HEK293 (cell line): ENCODE results near the gene NEK1.

Source experiments
- CTCF ChIA-PET: fragments of 350-600 bp; formaldehyde crosslinking; extraction: SDS; loops from one replicate; lab custom pipeline; 2021; ENCODE audit warnings: antibody characterized with exemption; lab: Yijun Ruan, JAX
- POLR2A ChIA-PET: fragments of 300-600 bp; formaldehyde crosslinking; extraction: SDS; loops from one replicate; lab custom pipeline; 2020; ENCODE audit warnings: antibody characterized with exemption, inconsistent platforms; lab: Yijun Ruan, JAX
- H3K27ac ChIP-seq: fragments of 200-500 bp; sonication (Bioruptor generic); 2 replicates; pipeline ENCODE4 v1.5.1; 2014; ENCODE audit warnings: low read depth, low read length, control low read depth, inconsistent platforms; ENCODE audit errors: extremely low read depth
- H3K36me3 ChIP-seq, 2 experiments: fragments of 200-500 bp in 1 of 2; sonication (Bioruptor generic) in 1 of 2; 1 replicate in 1 of 2; 2 replicates in 1 of 2; pipeline ENCODE4 v1.5.1; 2014 to 2017; ENCODE audit warnings: inconsistent platforms in 2 of 2, low read length in 2 of 2; ENCODE audit not compliant: control insufficient read depth in 2 of 2, insufficient read depth in 1 of 2
- H3K4me1 ChIP-seq: fragments of 200-500 bp; sonication (Bioruptor generic); 2 replicates; pipeline ENCODE4 v1.5.1; 2014; ENCODE audit warnings: mild to moderate bottlenecking, low read length, inconsistent platforms; ENCODE audit not compliant: control insufficient read depth, insufficient read depth
- H3K4me3 ChIP-seq: 2 replicates; pipeline ENCODE4 v1.5.1; 2011; ENCODE audit warnings: low read depth, mild to moderate bottlenecking, control low read depth, low read length, moderate library complexity
- H3K9me3 ChIP-seq: fragments of 200-500 bp; sonication (Bioruptor generic); 2 replicates; pipeline ENCODE4 v1.5.1; 2014; ENCODE audit warnings: low read depth, low read length, inconsistent platforms; ENCODE audit not compliant: control insufficient read depth, insufficient read depth
- BCL11B ChIP-seq: fragments of 450-650 bp; formaldehyde crosslinking; IDR thresholded peaks from 2 replicates; pipeline ENCODE4 v1.5.1; 2016; ENCODE audit warnings: low read depth, missing biosample characterization, missing genetic modification characterization
- FEZF1 ChIP-seq: fragments of 450-650 bp; formaldehyde crosslinking; IDR thresholded peaks from 2 replicates; pipeline ENCODE4 v1.5.1; 2016; ENCODE audit warnings: missing biosample characterization, missing genetic modification characterization
- HOXA7 ChIP-seq: sonication (generic); formaldehyde crosslinking; IDR thresholded peaks from 2 replicates; pipeline ENCODE4 v1.8.1; 2022; ENCODE audit warnings: missing genetic modification reagents, borderline replicate concordance
- MYNN ChIP-seq: fragments of 450-650 bp; formaldehyde crosslinking; IDR thresholded peaks from 2 replicates; pipeline ENCODE4 v1.5.1; 2016; ENCODE audit warnings: missing biosample characterization, missing genetic modification characterization, borderline replicate concordance
- SCRT1 ChIP-seq: fragments of 450-650 bp; formaldehyde crosslinking; IDR thresholded peaks from 2 replicates; pipeline ENCODE4 v1.5.1; 2016; ENCODE audit warnings: missing biosample characterization, missing genetic modification characterization, borderline replicate concordance
- ZFHX2 ChIP-seq: fragments of 450-650 bp; formaldehyde crosslinking; conservative IDR thresholded peaks from 2 replicates; pipeline ENCODE4 v1.5.1; 2016; ENCODE audit warnings: missing biosample characterization, missing genetic modification characterization
- ZFP3 ChIP-seq: fragments of 450-650 bp; formaldehyde crosslinking; IDR thresholded peaks from 2 replicates; pipeline ENCODE4 v1.5.1; 2016; ENCODE audit warnings: low read depth, missing biosample characterization, missing genetic modification characterization
- ZIC2 ChIP-seq: fragments of 450-650 bp; formaldehyde crosslinking; IDR thresholded peaks from 2 replicates; pipeline ENCODE4 v1.5.1; 2016; ENCODE audit warnings: missing biosample characterization, missing genetic modification characterization
- ZNF112 ChIP-seq: fragments of 450-650 bp; formaldehyde crosslinking; IDR thresholded peaks from 2 replicates; pipeline ENCODE4 v1.5.0; 2017; ENCODE audit warnings: missing biosample characterization, missing genetic modification characterization
- ZNF24 ChIP-seq: fragments of 450-650 bp; formaldehyde crosslinking; IDR thresholded peaks from 2 replicates; pipeline ENCODE4 v1.5.1; 2016; ENCODE audit warnings: missing biosample characterization, missing genetic modification characterization
- ZNF274 ChIP-seq, 2 experiments: fragments of 200-500 bp in 1 of 2; fragments of 450-650 bp in 1 of 2; sonication (Bioruptor generic) in 1 of 2; formaldehyde crosslinking in 1 of 2; IDR thresholded peaks; 2 replicates each; pipeline versions ENCODE4 v1.5.1 to v1.6.1; 2014 to 2016; ENCODE audit warnings: borderline replicate concordance in 1 of 2, inconsistent platforms in 1 of 2, low read length in 1 of 2, missing biosample characterization in 1 of 2, missing genetic modification characterization in 1 of 2
- ZNF366 ChIP-seq: fragments of 450-650 bp; formaldehyde crosslinking; conservative IDR thresholded peaks from 2 replicates; pipeline ENCODE4 v1.5.1; 2016; ENCODE audit warnings: missing biosample characterization, missing genetic modification characterization
- ZNF560 ChIP-seq: fragments of 450-650 bp; formaldehyde crosslinking; IDR thresholded peaks from 2 replicates; pipeline ENCODE4 v1.5.1; 2017; ENCODE audit warnings: missing biosample characterization, missing genetic modification characterization, borderline replicate concordance
- ZNF585B ChIP-seq: fragments of 450-650 bp; formaldehyde crosslinking; IDR thresholded peaks from 2 replicates; pipeline ENCODE4 v1.5.1; 2016; ENCODE audit warnings: missing biosample characterization, missing genetic modification characterization
- ZNF629 ChIP-seq: fragments of 450-650 bp; formaldehyde crosslinking; IDR thresholded peaks from 2 replicates; pipeline ENCODE4 v1.5.1; 2017; ENCODE audit warnings: missing biosample characterization, missing genetic modification characterization
- ZNF660 ChIP-seq: fragments of 450-650 bp; IDR thresholded peaks from 2 replicates; pipeline ENCODE4 v1.5.1; 2018; ENCODE audit warnings: missing biosample characterization, mild to moderate bottlenecking, missing genetic modification characterization
- ZNF701 ChIP-seq: fragments of 450-650 bp; formaldehyde crosslinking; IDR thresholded peaks from 2 replicates; pipeline ENCODE4 v1.5.1; 2016; ENCODE audit warnings: missing biosample characterization, missing genetic modification characterization
- ZNF76 ChIP-seq: fragments of 450-650 bp; formaldehyde crosslinking; IDR thresholded peaks from 2 replicates; pipeline ENCODE4; 2016; ENCODE audit warnings: low read depth, missing biosample characterization, missing genetic modification characterization, borderline replicate concordance
- ZNF768 ChIP-seq: fragments of 450-650 bp; formaldehyde crosslinking; IDR thresholded peaks from 2 replicates; pipeline ENCODE4 v1.5.1; 2018; ENCODE audit warnings: missing biosample characterization, mild to moderate bottlenecking, missing genetic modification characterization
- ZNF843 ChIP-seq: fragments of 450-650 bp; formaldehyde crosslinking; IDR thresholded peaks from 2 replicates; pipeline ENCODE4 v1.5.1; 2016; ENCODE audit warnings: missing biosample characterization, missing genetic modification characterization
- ZSCAN23 ChIP-seq: fragments of 450-650 bp; formaldehyde crosslinking; IDR thresholded peaks from 2 replicates; pipeline ENCODE4 v1.5.1; 2016; ENCODE audit warnings: missing biosample characterization, missing genetic modification characterization
- TF ChIP-seq, protein P1 (sequence below): fragments of 450-650 bp; formaldehyde crosslinking; IDR thresholded peaks from 2 replicates; pipeline ENCODE4; 2016; ENCODE audit warnings: missing biosample characterization, missing genetic modification characterization
- TF ChIP-seq, protein P2 (sequence below): fragments of 450-650 bp; formaldehyde crosslinking; IDR thresholded peaks from 2 replicates; pipeline ENCODE4 v1.5.1; 2017; ENCODE audit warnings: missing biosample characterization, missing genetic modification characterization
- TF ChIP-seq, protein P3 (sequence below): fragments of 450-650 bp; formaldehyde crosslinking; IDR thresholded peaks from 2 replicates; pipeline ENCODE4 v1.5.1; 2016; ENCODE audit warnings: missing biosample characterization, missing genetic modification characterization
- TF ChIP-seq, protein P4 (sequence below): fragments of 450-650 bp; IDR thresholded peaks from 2 replicates; pipeline ENCODE4 v1.5.1; 2018; ENCODE audit warnings: missing biosample characterization, missing genetic modification characterization

NEK1 gene

DNA sequence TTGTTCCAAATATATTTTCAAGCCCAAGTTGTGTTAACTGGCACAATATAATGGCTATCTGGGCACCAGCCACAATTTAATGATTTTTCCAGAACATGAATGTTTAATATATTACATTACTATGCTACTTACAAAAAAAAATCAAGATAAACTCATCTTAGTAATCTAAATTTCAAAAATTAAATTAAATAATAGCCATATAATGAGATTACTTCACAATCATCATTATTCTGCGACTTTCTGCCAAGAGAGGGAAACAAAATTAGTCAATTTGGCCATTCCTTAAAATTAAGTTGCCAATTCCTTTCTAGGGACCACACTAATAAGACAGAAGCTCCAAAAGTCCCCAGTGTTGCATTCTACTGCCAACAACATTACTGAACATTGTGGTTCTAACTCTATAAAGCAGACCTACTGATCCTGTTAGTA lies 7.5 kb downstream of the NEK1 start:
- peaks cover 0 to 11% of the 10 kb centered on the region in 2 experiments; a peak in 1 of 3 replicates for H3K36me3 ChIP-seq
- H3K9me3 ChIP-seq, result no peaks in the 10 kb centered on the region
- POLR2A ChIA-PET, result no interaction called here
- TF ChIP-seq ZNF585B (tag by site-specific recombination), result no peak
- TF ChIP-seq, protein P1, sequence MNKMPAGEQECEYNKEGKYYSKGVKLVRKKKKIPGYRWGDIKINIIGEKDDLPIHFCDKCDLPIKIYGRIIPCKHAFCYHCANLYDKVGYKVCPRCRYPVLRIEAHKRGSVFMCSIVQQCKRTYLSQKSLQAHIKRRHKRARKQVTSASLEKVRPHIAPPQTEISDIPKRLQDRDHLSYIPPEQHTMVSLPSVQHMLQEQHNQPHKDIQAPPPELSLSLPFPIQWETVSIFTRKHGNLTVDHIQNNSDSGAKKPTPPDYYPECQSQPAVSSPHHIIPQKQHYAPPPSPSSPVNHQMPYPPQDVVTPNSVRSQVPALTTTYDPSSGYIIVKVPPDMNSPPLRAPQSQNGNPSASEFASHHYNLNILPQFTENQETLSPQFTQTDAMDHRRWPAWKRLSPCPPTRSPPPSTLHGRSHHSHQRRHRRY (tag by site-specific recombination), result no peak
- no peak for TF ChIP-seq ZNF112 (tag by site-specific recombination)
- no peak for TF ChIP-seq ZNF274 (IDR thresholded peaks at IDR 0.05; ENCODE audit: low read length)
- TF ChIP-seq ZNF274 (tag by site-specific recombination; IDR thresholded peaks at IDR 0.05; ENCODE audit: borderline replicate concordance), result no peak
- TF ChIP-seq ZNF366, result no peak
- no peak for TF ChIP-seq ZNF629
- TF ChIP-seq, all 188 proteins: peak for 0
- Histone ChIP-seq H3K4me1 (no peaks in the 10 kb centered on the region), H3K4me3 (no peak overlapping the region), H3K27ac (no peak overlapping the region)
- CTCF ChIA-PET, result no interaction called here

DNA sequence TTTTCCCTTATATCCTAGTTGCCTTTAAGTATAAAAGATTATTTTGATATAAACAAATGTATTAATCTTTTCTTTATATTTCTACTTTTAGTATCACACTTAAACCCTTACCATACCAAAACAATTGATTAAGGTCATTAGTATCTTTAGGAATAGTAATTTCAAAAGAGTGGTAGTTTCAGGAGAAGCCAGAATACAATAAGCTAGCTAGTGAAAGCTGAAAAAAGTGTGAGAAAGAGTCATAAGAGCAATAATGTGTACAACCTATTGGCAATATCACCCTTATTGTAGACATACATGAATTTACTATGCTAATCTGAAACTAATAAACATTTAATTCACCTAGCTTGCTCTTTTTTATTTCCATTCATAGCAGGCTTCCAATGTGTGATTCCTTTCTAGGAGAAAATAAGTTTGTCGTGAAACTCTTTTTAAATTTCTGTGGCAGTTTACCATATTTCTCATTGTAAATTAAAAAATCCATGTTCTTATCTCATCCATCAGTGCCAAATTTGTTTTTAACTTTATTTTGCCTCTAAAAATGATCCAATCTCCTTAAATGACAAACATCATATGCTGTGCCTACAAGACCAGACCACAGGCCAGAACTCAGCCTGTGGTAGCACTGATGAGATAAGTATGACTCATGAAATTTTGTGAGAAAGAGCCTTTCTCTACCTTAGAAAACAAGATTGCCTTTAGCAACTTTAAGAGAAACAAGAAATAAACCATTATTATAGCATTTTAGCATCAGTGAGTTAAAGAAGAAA lies 8.1 kb downstream of the NEK1 start:
- H3K9me3 ChIP-seq, result no peaks in the 10 kb centered on the region
- 0 out of 2 replicates have a peak, but pooled peaks have one; percentile 19 for TF ChIP-seq ZNF660
- TF ChIP-seq ZFP3 (tag by site-specific recombination), result no peak
- TF ChIP-seq ZFHX2 (tag by site-specific recombination), result no peak
- no peak for TF ChIP-seq HOXA7
- TF ChIP-seq ZIC2 (tag by site-specific recombination), result no peak
- TF ChIP-seq, protein P2, sequence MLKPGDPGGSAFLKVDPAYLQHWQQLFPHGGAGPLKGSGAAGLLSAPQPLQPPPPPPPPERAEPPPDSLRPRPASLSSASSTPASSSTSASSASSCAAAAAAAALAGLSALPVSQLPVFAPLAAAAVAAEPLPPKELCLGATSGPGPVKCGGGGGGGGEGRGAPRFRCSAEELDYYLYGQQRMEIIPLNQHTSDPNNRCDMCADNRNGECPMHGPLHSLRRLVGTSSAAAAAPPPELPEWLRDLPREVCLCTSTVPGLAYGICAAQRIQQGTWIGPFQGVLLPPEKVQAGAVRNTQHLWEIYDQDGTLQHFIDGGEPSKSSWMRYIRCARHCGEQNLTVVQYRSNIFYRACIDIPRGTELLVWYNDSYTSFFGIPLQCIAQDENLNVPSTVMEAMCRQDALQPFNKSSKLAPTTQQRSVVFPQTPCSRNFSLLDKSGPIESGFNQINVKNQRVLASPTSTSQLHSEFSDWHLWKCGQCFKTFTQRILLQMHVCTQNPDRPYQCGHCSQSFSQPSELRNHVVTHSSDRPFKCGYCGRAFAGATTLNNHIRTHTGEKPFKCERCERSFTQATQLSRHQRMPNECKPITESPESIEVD (tag by site-specific recombination), result peak; percentile 50
- TF ChIP-seq, all 188 proteins: peak for 2
- ChIA-PET CTCF (interaction anchor here (0.7 kb wide), 1 partner anchor 613 kb away, joined by 3 read pairs; no protein-coding TSS in a partner anchor), POLR2A (no interaction called here)
- Histone ChIP-seq H3K4me3 (no peak overlapping the region), H3K27ac (no peak overlapping the region), H3K4me1 (no peaks in the 10 kb centered on the region), H3K36me3 (peaks cover 0 to 11% of the 10 kb centered on the region in 2 experiments; a peak in 1 of 3 replicates)

DNA sequence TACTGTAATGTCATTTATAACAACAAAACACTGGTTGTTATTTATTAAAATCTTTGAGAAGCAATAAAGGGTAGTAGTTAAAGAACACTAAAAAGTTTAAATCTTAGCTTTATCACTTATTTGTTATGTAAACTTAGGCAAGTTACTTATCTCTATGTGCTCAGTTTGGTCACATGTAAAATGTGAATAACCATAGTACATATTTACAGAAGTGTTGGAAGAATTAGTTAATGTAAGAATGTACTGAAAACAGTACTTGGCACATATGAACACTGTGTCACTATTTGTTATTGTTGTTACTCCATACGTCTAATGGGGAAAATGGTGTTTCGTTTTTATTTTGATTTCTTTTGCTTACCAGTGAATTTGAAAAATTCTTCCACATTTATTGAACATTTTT lies 9.1 kb downstream of the NEK1 start:
- ChIA-PET CTCF (interaction anchor here (0.7 kb wide), 1 partner anchor 612 kb away, joined by 3 read pairs; no protein-coding TSS in a partner anchor), POLR2A (no interaction called here)
- no peak overlapping the region for H3K27ac ChIP-seq
- H3K36me3 ChIP-seq, result peaks cover 0 to 11% of the 10 kb centered on the region in 2 experiments; a peak in 1 of 3 replicates
- H3K4me1 ChIP-seq, result no peaks in the 10 kb centered on the region
- no peaks in the 10 kb centered on the region for H3K9me3 ChIP-seq
- H3K4me3 ChIP-seq, result no peak overlapping the region
- TF ChIP-seq ZNF560 (tag by site-specific recombination) (no peak), ZSCAN23 (tag by site-specific recombination) (no peak), ZNF701 (tag by site-specific recombination) (no peak), SCRT1 (tag by site-specific recombination) (no peak), ZNF24 (tag by site-specific recombination) (no peak), ZNF76 (no peak), ZNF843 (tag by site-specific recombination) (no peak), MYNN (tag by site-specific recombination) (no peak), BCL11B (tag by site-specific recombination) (no peak), ZNF768 (tag by site-specific recombination) (no peak), FEZF1 (tag by site-specific recombination) (no peak)
- TF ChIP-seq, protein P3, sequence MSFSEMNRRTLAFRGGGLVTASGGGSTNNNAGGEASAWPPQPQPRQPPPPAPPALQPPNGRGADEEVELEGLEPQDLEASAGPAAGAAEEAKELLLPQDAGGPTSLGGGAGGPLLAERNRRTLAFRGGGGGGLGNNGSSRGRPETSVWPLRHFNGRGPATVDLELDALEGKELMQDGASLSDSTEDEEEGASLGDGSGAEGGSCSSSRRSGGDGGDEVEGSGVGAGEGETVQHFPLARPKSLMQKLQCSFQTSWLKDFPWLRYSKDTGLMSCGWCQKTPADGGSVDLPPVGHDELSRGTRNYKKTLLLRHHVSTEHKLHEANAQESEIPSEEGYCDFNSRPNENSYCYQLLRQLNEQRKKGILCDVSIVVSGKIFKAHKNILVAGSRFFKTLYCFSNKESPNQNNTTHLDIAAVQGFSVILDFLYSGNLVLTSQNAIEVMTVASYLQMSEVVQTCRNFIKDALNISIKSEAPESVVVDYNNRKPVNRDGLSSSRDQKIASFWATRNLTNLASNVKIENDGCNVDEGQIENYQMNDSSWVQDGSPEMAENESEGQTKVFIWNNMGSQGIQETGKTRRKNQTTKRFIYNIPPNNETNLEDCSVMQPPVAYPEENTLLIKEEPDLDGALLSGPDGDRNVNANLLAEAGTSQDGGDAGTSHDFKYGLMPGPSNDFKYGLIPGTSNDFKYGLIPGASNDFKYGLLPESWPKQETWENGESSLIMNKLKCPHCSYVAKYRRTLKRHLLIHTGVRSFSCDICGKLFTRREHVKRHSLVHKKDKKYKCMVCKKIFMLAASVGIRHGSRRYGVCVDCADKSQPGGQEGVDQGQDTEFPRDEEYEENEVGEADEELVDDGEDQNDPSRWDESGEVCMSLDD (tag by site-specific recombination), result no peak
- TF ChIP-seq, protein P4, sequence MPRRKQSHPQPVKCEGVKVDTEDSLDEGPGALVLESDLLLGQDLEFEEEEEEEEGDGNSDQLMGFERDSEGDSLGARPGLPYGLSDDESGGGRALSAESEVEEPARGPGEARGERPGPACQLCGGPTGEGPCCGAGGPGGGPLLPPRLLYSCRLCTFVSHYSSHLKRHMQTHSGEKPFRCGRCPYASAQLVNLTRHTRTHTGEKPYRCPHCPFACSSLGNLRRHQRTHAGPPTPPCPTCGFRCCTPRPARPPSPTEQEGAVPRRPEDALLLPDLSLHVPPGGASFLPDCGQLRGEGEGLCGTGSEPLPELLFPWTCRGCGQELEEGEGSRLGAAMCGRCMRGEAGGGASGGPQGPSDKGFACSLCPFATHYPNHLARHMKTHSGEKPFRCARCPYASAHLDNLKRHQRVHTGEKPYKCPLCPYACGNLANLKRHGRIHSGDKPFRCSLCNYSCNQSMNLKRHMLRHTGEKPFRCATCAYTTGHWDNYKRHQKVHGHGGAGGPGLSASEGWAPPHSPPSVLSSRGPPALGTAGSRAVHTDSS, result no peak
